ENCODE data around the gene RPL15. TPM values are rescaled to one million over a fixed set of nuclear protein-coding genes. Genes with fewer than 3 reads are reported as not detected.

Gene RPL15
- total and polyA plus RNA-seq, 7 donors, result 1,530 to 5,073 (median 3,091) TPM

DNA sequence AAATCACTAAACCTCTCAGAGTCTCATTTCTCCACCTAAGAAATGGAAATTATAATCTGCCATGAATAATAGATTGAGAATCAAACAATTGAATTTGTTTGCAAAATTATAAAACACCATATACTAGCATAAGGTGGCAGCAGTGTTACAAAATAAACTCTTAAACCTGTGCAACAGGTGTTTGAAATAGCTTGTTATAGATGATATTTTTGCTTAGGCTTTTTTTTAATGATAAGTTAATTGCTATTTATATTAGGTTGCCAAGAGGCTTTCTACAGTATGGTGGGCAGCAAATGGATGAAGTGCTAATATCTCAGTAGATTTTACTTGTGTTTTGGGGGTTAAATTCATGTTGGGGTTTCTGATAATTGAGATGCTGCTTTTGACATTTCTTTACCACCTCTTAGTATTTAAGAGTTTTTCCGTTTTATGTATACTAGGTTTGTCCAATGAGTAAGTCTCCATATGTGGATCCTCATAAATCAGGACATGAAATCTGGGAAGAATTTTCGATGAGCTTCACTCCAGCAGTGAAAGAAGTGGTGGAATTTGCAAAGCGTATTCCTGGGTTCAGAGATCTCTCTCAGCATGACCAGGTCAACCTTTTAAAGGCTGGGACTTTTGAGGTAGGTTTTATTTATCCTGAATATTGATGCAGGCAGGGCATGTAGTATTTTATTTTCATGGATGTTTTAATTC, 47.8 kb downstream of the RPL15 start:
- WGBS, 2 donors, result 85 to 92% methylated on average over 3 of the region's 3 CpGs
- DNase-seq, result no peak
- H3K4me3 ChIP-seq, result no peak overlapping the region
- TF ChIP-seq POLR2A (IDR thresholded peaks at IDR 0.05) (no peak), EP300 (IDR thresholded peaks at IDR 0.05) (no peak), POLR2AphosphoS5 (IDR thresholded peaks at IDR 0.05) (no peak)
- TF ChIP-seq, protein P1, sequence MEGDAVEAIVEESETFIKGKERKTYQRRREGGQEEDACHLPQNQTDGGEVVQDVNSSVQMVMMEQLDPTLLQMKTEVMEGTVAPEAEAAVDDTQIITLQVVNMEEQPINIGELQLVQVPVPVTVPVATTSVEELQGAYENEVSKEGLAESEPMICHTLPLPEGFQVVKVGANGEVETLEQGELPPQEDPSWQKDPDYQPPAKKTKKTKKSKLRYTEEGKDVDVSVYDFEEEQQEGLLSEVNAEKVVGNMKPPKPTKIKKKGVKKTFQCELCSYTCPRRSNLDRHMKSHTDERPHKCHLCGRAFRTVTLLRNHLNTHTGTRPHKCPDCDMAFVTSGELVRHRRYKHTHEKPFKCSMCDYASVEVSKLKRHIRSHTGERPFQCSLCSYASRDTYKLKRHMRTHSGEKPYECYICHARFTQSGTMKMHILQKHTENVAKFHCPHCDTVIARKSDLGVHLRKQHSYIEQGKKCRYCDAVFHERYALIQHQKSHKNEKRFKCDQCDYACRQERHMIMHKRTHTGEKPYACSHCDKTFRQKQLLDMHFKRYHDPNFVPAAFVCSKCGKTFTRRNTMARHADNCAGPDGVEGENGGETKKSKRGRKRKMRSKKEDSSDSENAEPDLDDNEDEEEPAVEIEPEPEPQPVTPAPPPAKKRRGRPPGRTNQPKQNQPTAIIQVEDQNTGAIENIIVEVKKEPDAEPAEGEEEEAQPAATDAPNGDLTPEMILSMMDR (IDR thresholded peaks at IDR 0.05), result no peak
- H3K9me3 ChIP-seq, result no peaks in the 10 kb centered on the region
- H3K36me3 ChIP-seq, result peaks cover 0 to 92% (median 17%) of the 10 kb centered on the region in 4 donors
- intact Hi-C loops (cut with DNase I), result no loop called here
- no peaks in the 10 kb centered on the region for H3K27me3 ChIP-seq
- peaks cover 0 to 60% (median 52%) of the 10 kb centered on the region in 4 donors for H3K4me1 ChIP-seq
- peak overlapping the region in 3 of 4 donors; percentile 63 to 67 (median 67) for H3K27ac ChIP-seq

DNA sequence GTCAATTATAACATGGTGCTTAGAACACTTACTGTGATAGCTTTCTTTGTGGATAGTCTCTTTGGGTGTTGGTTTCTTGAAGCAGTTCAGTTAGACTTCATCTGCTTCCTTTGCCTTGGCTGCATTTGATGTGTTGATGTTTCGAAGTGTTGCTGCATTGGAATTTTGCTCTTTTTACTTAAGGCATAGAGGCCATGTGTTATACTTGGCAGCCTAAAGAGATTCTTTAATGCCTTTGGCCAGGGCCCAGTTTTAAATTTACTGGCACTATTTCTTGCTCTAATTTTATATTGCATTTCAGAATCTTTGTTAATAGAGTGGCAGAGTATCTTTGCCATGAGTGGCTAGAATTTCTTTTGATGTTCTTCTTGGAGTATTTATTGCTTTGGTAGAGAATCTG, 49.4 kb downstream of the RPL15 start:
- Histone ChIP-seq H3K27ac (peak overlapping the region in 3 of 4 donors; percentile 15 to 67 (median 63)), H3K27me3 (no peaks in the 10 kb centered on the region), H3K9me3 (no peaks in the 10 kb centered on the region), H3K36me3 (peaks cover 0 to 93% (median 17%) of the 10 kb centered on the region in 4 donors), H3K4me1 (peaks cover 0 to 51% (median 44%) of the 10 kb centered on the region in 4 donors), H3K4me3 (no peak overlapping the region)
- no peak for DNase-seq
- TF ChIP-seq, protein P1 (IDR thresholded peaks at IDR 0.05), result no peak
- no peak for TF ChIP-seq EP300 (IDR thresholded peaks at IDR 0.05)
- TF ChIP-seq POLR2A (IDR thresholded peaks at IDR 0.05), result no peak
- TF ChIP-seq POLR2AphosphoS5 (IDR thresholded peaks at IDR 0.05), result no peak
- intact Hi-C loops (cut with DNase I), result no loop called here
- whole genome bisulfite sequencing, 2 donors, result 92 to 98% methylated on average over 1 of the region's 1 CpG

DNA sequence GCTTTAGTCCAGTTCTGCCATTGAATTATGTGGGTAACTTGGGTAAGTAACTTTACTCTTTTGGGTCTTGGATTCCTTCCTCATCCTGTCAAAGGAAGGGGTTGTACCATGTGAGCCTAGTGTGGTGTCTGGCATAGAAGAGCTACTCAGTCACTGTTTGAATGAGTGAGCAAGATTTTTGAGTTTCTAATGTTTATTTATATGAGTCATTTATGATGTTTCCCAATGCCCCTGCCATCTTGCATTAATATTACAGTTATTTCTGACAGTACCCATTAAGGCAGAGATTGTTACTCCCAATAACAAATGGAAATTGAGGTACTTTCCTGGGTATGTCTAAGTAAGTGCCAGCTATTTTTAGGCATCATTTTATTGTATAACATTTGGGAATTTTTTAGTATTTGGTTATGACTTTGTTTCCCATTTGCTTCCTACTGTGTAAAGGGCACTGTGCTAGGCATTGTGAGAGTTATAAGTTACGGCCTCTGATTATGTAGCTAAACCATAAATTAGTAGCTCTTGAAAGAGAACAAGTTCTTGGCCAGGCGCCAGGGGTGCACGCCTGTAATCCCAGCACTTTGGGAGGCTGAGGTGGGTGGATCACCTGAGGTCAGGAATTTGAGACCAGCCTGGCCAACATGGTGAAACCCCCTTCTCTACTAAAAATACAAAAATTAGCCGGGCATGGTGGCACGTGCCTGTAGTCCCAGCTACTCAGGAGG, 51.7 kb downstream of the RPL15 start:
- 75 to 89% methylated on average over 5 of the region's 5 CpGs for WGBS, 2 donors
- peaks cover 0 to 47% (median 42%) of the 10 kb centered on the region in 4 donors for H3K4me1 ChIP-seq
- DNase-seq, result no peak
- H3K4me3 ChIP-seq, result no peak overlapping the region
- TF ChIP-seq POLR2A (IDR thresholded peaks at IDR 0.05) (no peak), EP300 (IDR thresholded peaks at IDR 0.05) (no peak), POLR2AphosphoS5 (IDR thresholded peaks at IDR 0.05) (no peak)
- TF ChIP-seq, protein P1 (IDR thresholded peaks at IDR 0.05), result no peak
- H3K27me3 ChIP-seq, result no peaks in the 10 kb centered on the region
- intact Hi-C loops (cut with DNase I), result no loop called here
- peaks cover 0 to 91% (median 11%) of the 10 kb centered on the region in 4 donors for H3K36me3 ChIP-seq
- H3K9me3 ChIP-seq, result no peaks in the 10 kb centered on the region
- H3K27ac ChIP-seq, result peak overlapping the region in 2 of 4 donors; percentile 7 to 29

DNA sequence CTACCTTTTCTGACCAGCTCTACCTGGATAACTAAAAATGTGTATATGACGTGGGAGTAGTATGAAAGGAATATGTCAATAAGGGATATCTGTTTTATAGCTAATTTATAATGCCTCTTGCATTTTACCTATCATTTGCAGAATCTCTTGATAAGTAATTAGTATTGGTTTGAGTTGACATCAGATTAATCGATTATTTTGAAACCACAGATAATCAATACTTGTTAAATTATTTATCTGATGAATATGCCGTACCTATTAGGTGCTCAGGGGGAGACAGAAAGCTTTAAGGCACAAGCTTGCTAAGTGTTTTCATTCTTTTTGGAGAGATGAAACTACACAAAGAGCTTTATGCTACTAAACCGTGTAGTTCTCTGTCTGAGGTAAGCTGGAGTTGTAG, 52.5 kb downstream of the RPL15 start:
- H3K9me3 ChIP-seq, result no peaks in the 10 kb centered on the region
- DNase-seq, result no peak
- H3K27me3 ChIP-seq, result no peaks in the 10 kb centered on the region
- TF ChIP-seq EP300 (IDR thresholded peaks at IDR 0.05), result no peak
- no peak for TF ChIP-seq POLR2AphosphoS5 (IDR thresholded peaks at IDR 0.05)
- TF ChIP-seq, protein P1 (IDR thresholded peaks at IDR 0.05), result no peak
- no peak for TF ChIP-seq POLR2A (IDR thresholded peaks at IDR 0.05)
- peak overlapping the region in 2 of 4 donors; percentile 7 to 29 for H3K27ac ChIP-seq
- intact Hi-C loops (cut with DNase I), result no loop called here
- peaks cover 0 to 90% (median 11%) of the 10 kb centered on the region in 4 donors for H3K36me3 ChIP-seq
- peaks cover 0 to 43% (median 38%) of the 10 kb centered on the region in 4 donors for H3K4me1 ChIP-seq
- no peak overlapping the region for H3K4me3 ChIP-seq
- WGBS, 2 donors, result 91 to 96% methylated on average over 4 of the region's 4 CpGs

Other genes with a start within 250 kb of the RPL15 start
- gene UBE2E1, start 111.2 kb upstream of the RPL15 start, total RNA-seq, result 100 to 1,000 TPM in 2 of 4 donors, 10 to 100 TPM in 2; 61.4 to 145 (median 104) TPM
- gene UBE2E1, start 111.2 kb upstream of the RPL15 start, polyA plus RNA-seq, result 100 to 1,000 TPM in 1 of 3 donors, 10 to 100 TPM in 2; 78.7 to 108 (median 95.3) TPM
- gene NKIRAS1, start 142 bp upstream of the RPL15 start, total RNA-seq, result 10 to 100 TPM; 21.6 to 29.3 (median 26.8) TPM
- gene NKIRAS1, start 142 bp upstream of the RPL15 start, polyA plus RNA-seq, result 1 to 10 TPM; 4.2 to 5.4 (median 5.1) TPM
- gene NR1D2, start 28.2 kb downstream of the RPL15 start, total RNA-seq, result 10 to 100 TPM; 43.8 to 63.7 (median 52.8) TPM
- gene NR1D2, start 28.2 kb downstream of the RPL15 start, polyA plus RNA-seq, result 10 to 100 TPM in 2 of 3 donors, 1 to 10 TPM in 1; 7.7 to 15.0 (median 10.6) TPM

All from sigmoid colon (tissue), 7 donors.